WTC11 (cell line): ENCODE data around the gene KCND2. TPM values are rescaled to one million over a fixed set of nuclear protein-coding genes. Genes with fewer than 3 reads are reported as not detected.
"Not testable (repeated sequence)": the region's sequence is repeated elsewhere in the genome, so short reads cannot be mapped to it uniquely, and the experiment has no call there.

Experiments
- ATAC-seq: fragments of 200-7000 bp; cut with Tn5 transposase; 2 replicates; pipeline ENCODE4 v1.10.0; 2021; ENCODE audit warnings: mild to moderate bottlenecking, moderate library complexity
- CTCF ChIA-PET: fragments of 300-600 bp; sonication (Branson Sonifier 250); formaldehyde crosslinking; loops from one replicate; lab custom pipeline; 2021; ENCODE audit warnings: antibody characterized with exemption; lab: Charles Lee
- POLR2A ChIA-PET: fragments of 350-600 bp; sonication (Branson Sonifier 250); formaldehyde crosslinking; loops from one replicate; lab custom pipeline; 2021; ENCODE audit warnings: antibody characterized with exemption; lab: Charles Lee
- DNase-seq: peaks from one replicate; pipeline ENCODE4 v3.0.0; 2021; ENCODE audit warnings: low spot score
- H3K27ac Mint-ChIP-seq: 2 replicates; pipeline ENCODE4 v1.8.0; 2021; ENCODE audit warnings: mixed read lengths
- H3K27me3 Mint-ChIP-seq: 2 replicates; pipeline ENCODE4 v1.8.0; 2021; ENCODE audit warnings: low read depth, mild to moderate bottlenecking, moderate library complexity, mixed read lengths
- H3K36me3 Mint-ChIP-seq: 2 replicates; pipeline ENCODE4 v1.8.0; 2021; ENCODE audit warnings: mixed read lengths
- H3K4me1 Mint-ChIP-seq: 2 replicates; pipeline ENCODE4 v1.8.0; 2022; ENCODE audit warnings: mixed read lengths
- H3K4me3 Mint-ChIP-seq: 2 replicates; pipeline ENCODE4 v1.8.0; 2021; ENCODE audit warnings: mild to moderate bottlenecking, moderate library complexity, mixed read lengths
- H3K9me3 Mint-ChIP-seq: 2 replicates; pipeline ENCODE4 v1.8.0; 2021; ENCODE audit warnings: mixed read lengths
- FOXP1 ChIP-seq: sonication (generic); formaldehyde crosslinking; IDR thresholded peaks from 2 replicates; pipeline ENCODE4 v1.8.0; 2022; ENCODE audit warnings: missing genetic modification reagents, mild to moderate bottlenecking, moderate library complexity, borderline replicate concordance
- GABPB1 ChIP-seq: sonication (generic); formaldehyde crosslinking; IDR thresholded peaks from 2 replicates; pipeline ENCODE4 v1.8.1; 2023; ENCODE audit warnings: mild to moderate bottlenecking, missing genetic modification reagents
- IRF2 ChIP-seq: sonication (generic); formaldehyde crosslinking; IDR thresholded peaks from 2 replicates; pipeline ENCODE4 v1.8.0; 2022; ENCODE audit warnings: low read depth, missing genetic modification reagents, borderline replicate concordance
- JAZF1 ChIP-seq: fragments of 250-450 bp; sonication (Bioruptor Pico); IDR thresholded peaks from 2 replicates; pipeline ENCODE4 v1.9.0; 2021; ENCODE audit warnings: moderate library complexity, mild to moderate bottlenecking, inconsistent platforms
- KAT7 ChIP-seq: sonication (generic); formaldehyde crosslinking; IDR thresholded peaks from 2 replicates; pipeline ENCODE4 v1.8.1; 2023; ENCODE audit warnings: missing genetic modification reagents, mild to moderate bottlenecking, borderline replicate concordance
- NFE2L1 ChIP-seq: sonication (generic); formaldehyde crosslinking; IDR thresholded peaks from 2 replicates; pipeline ENCODE4 v1.8.1; 2023; ENCODE audit warnings: missing genetic modification reagents
- NR1H2 ChIP-seq: sonication (generic); formaldehyde crosslinking; IDR thresholded peaks from 2 replicates; pipeline ENCODE4 v1.9.0; 2021; ENCODE audit warnings: mild to moderate bottlenecking, moderate library complexity, missing genetic modification reagents
- OVOL2 ChIP-seq: fragments of 250-450 bp; sonication (Bioruptor Pico); IDR thresholded peaks from 2 replicates; pipeline ENCODE4 v1.9.0; 2021; ENCODE audit warnings: mild to moderate bottlenecking, borderline replicate concordance
- SMAD4 ChIP-seq: sonication (generic); formaldehyde crosslinking; IDR thresholded peaks from 2 replicates; pipeline ENCODE4 v1.8.0; 2022; ENCODE audit warnings: mild to moderate bottlenecking, missing genetic modification reagents
- SOX15 ChIP-seq: fragments of 250-450 bp; sonication (Bioruptor Pico); IDR thresholded peaks from 2 replicates; pipeline ENCODE4 v1.9.0; 2021; ENCODE audit warnings: mild to moderate bottlenecking
- ZNF423 ChIP-seq: fragments of 250-450 bp; sonication (Bioruptor Pico); IDR thresholded peaks from 2 replicates; pipeline ENCODE4 v2.1.2; 2022; ENCODE audit warnings: mild to moderate bottlenecking, moderate library complexity
- total RNA-seq: library from RNA; stranded (reverse); gene quantifications from 3 replicates; pipeline ENCODE4 v1.2.3, GENCODE V29; 2021
- TF ChIP-seq, protein P1 (sequence below): fragments of 250-450 bp; sonication (Bioruptor Pico); IDR thresholded peaks from 2 replicates; pipeline ENCODE4 v1.9.0; 2021; ENCODE audit warnings: mild to moderate bottlenecking
- TF ChIP-seq, protein P2 (sequence below): sonication (generic); formaldehyde crosslinking; IDR thresholded peaks from 2 replicates; pipeline ENCODE4 v1.8.0; 2022; ENCODE audit warnings: mild to moderate bottlenecking, missing genetic modification reagents
- TF ChIP-seq, protein P3 (sequence below): sonication (generic); formaldehyde crosslinking; conservative IDR thresholded peaks from 2 replicates; pipeline ENCODE4 v1.8.1; 2022; ENCODE audit warnings: mild to moderate bottlenecking, missing genetic modification reagents
- TF ChIP-seq, protein P4 (sequence below): sonication (generic); formaldehyde crosslinking; IDR thresholded peaks from 2 replicates; pipeline ENCODE4 v1.8.1; 2022; ENCODE audit warnings: mild to moderate bottlenecking, moderate library complexity, missing genetic modification reagents
- TF ChIP-seq, protein P5 (sequence below): sonication (generic); formaldehyde crosslinking; IDR thresholded peaks from 2 replicates; pipeline ENCODE4 v1.8.1; 2022; ENCODE audit warnings: mild to moderate bottlenecking, missing genetic modification reagents, moderate library complexity, borderline replicate concordance
- TF ChIP-seq, protein P6 (sequence below): sonication (generic); formaldehyde crosslinking; conservative IDR thresholded peaks from 2 replicates; pipeline ENCODE4 v1.8.1; 2023; ENCODE audit warnings: mild to moderate bottlenecking, low read depth, missing genetic modification reagents, moderate library complexity
- TF ChIP-seq, protein P7 (sequence below): sonication (generic); formaldehyde crosslinking; IDR thresholded peaks from 2 replicates; pipeline ENCODE4 v1.8.1; 2022; ENCODE audit warnings: low read depth, mild to moderate bottlenecking, moderate library complexity, missing genetic modification reagents, borderline replicate concordance

KCND2 gene
- total RNA-seq, 1 experiment from 2014 or later = 4.6 TPM

DNA sequence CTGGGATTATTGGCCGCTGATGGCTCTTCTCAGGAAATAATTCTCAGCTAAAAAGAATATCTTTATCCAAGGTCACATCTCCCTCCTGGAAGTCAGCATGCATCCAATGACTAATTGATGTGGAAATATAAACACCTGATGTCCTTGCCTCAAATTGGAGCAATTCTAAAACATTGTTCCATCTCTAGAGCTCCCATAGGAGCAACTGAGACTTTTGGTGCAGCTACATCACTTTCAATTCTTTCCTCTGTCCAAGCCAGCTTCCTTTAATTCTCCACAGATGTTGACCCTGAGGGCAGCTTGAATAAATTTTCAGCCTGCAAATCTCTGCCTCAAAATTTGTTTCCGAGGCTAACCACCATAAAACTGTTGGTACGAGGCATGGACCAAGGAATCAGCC lies 43.9 kb upstream of the KCND2 start:
- no peaks in the 10 kb centered on the region for H3K27me3 Mint-ChIP-seq
- ChIA-PET POLR2A (no interaction called here), CTCF (no interaction called here)
- no peak for TF ChIP-seq SOX15 (CRISPR knock-in tag)
- no peak for TF ChIP-seq GABPB1 (CRISPR knock-in tag)
- no peak for TF ChIP-seq IRF2 (CRISPR knock-in tag)
- no peak for TF ChIP-seq OVOL2 (CRISPR knock-in tag)
- TF ChIP-seq SMAD4 = no peak
- TF ChIP-seq, protein P1, sequence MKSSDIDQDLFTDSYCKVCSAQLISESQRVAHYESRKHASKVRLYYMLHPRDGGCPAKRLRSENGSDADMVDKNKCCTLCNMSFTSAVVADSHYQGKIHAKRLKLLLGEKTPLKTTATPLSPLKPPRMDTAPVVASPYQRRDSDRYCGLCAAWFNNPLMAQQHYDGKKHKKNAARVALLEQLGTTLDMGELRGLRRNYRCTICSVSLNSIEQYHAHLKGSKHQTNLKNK (CRISPR knock-in tag) = no peak
- TF ChIP-seq, protein P2, sequence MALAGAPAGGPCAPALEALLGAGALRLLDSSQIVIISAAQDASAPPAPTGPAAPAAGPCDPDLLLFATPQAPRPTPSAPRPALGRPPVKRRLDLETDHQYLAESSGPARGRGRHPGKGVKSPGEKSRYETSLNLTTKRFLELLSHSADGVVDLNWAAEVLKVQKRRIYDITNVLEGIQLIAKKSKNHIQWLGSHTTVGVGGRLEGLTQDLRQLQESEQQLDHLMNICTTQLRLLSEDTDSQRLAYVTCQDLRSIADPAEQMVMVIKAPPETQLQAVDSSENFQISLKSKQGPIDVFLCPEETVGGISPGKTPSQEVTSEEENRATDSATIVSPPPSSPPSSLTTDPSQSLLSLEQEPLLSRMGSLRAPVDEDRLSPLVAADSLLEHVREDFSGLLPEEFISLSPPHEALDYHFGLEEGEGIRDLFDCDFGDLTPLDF = no peak
- TF ChIP-seq, protein P3, sequence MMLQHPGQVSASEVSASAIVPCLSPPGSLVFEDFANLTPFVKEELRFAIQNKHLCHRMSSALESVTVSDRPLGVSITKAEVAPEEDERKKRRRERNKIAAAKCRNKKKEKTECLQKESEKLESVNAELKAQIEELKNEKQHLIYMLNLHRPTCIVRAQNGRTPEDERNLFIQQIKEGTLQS (CRISPR knock-in tag) = no peak
- TF ChIP-seq, protein P4, sequence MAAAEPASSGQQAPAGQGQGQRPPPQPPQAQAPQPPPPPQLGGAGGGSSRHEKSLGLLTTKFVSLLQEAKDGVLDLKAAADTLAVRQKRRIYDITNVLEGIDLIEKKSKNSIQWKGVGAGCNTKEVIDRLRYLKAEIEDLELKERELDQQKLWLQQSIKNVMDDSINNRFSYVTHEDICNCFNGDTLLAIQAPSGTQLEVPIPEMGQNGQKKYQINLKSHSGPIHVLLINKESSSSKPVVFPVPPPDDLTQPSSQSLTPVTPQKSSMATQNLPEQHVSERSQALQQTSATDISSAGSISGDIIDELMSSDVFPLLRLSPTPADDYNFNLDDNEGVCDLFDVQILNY = no peak
- DNase-seq (no peak), ATAC-seq (no peak)
- peaks cover 5% of the 10 kb centered on the region for H3K4me1 Mint-ChIP-seq
- no peaks in the 10 kb centered on the region for H3K36me3 Mint-ChIP-seq
- no peak overlapping the region for H3K27ac Mint-ChIP-seq
- peaks cover 4% of the 10 kb centered on the region for H3K9me3 Mint-ChIP-seq
- H3K4me3 Mint-ChIP-seq = no peak overlapping the region

DNA sequence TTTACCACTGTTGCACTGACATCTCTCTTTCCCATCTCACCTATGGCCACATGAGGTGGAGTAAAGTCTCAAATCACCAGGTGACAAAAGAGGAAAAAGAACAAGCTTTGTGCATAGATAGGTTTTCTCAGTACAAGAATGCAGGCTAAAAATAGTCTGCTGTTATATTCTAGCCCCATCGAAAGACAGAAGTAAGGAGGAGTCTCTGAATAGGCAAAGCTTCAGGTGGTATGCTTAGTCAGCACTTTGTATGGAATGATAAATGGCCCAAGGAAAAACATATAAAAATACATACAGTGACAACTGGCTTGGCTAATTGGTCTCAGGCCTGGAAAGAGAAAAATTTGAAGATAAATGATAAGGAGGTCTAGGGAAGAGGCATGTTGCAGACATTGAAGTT lies 39.6 kb upstream of the KCND2 start:
- Mint-ChIP-seq H3K27ac (no peak overlapping the region), H3K4me3 (no peak overlapping the region), H3K4me1 (peaks cover 5% of the 10 kb centered on the region), H3K36me3 (0 out of 2 replicates have a peak, but pooled peaks cover 4% of the 10 kb centered on the region), H3K9me3 (peaks cover 23% of the 10 kb centered on the region), H3K27me3 (no peaks in the 10 kb centered on the region)
- ATAC-seq (no peak), DNase-seq (no peak)
- TF ChIP-seq, protein P5, sequence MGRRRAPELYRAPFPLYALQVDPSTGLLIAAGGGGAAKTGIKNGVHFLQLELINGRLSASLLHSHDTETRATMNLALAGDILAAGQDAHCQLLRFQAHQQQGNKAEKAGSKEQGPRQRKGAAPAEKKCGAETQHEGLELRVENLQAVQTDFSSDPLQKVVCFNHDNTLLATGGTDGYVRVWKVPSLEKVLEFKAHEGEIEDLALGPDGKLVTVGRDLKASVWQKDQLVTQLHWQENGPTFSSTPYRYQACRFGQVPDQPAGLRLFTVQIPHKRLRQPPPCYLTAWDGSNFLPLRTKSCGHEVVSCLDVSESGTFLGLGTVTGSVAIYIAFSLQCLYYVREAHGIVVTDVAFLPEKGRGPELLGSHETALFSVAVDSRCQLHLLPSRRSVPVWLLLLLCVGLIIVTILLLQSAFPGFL (CRISPR knock-in tag) = no peak
- TF ChIP-seq IRF2 (CRISPR knock-in tag) = no peak
- TF ChIP-seq NR1H2 (CRISPR knock-in tag) = no peak
- TF ChIP-seq FOXP1 (CRISPR knock-in tag) = no peak
- TF ChIP-seq, protein P6, sequence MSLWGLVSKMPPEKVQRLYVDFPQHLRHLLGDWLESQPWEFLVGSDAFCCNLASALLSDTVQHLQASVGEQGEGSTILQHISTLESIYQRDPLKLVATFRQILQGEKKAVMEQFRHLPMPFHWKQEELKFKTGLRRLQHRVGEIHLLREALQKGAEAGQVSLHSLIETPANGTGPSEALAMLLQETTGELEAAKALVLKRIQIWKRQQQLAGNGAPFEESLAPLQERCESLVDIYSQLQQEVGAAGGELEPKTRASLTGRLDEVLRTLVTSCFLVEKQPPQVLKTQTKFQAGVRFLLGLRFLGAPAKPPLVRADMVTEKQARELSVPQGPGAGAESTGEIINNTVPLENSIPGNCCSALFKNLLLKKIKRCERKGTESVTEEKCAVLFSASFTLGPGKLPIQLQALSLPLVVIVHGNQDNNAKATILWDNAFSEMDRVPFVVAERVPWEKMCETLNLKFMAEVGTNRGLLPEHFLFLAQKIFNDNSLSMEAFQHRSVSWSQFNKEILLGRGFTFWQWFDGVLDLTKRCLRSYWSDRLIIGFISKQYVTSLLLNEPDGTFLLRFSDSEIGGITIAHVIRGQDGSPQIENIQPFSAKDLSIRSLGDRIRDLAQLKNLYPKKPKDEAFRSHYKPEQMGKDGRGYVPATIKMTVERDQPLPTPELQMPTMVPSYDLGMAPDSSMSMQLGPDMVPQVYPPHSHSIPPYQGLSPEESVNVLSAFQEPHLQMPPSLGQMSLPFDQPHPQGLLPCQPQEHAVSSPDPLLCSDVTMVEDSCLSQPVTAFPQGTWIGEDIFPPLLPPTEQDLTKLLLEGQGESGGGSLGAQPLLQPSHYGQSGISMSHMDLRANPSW (CRISPR knock-in tag) = no peak
- no peak for TF ChIP-seq KAT7 (CRISPR knock-in tag)
- TF ChIP-seq JAZF1 (CRISPR knock-in tag) = no peak
- TF ChIP-seq ZNF423 (CRISPR knock-in tag) = no peak
- TF ChIP-seq, protein P7, sequence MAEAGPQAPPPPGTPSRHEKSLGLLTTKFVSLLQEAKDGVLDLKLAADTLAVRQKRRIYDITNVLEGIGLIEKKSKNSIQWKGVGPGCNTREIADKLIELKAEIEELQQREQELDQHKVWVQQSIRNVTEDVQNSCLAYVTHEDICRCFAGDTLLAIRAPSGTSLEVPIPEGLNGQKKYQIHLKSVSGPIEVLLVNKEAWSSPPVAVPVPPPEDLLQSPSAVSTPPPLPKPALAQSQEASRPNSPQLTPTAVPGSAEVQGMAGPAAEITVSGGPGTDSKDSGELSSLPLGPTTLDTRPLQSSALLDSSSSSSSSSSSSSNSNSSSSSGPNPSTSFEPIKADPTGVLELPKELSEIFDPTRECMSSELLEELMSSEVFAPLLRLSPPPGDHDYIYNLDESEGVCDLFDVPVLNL (CRISPR knock-in tag) = no peak
- no peak for TF ChIP-seq NFE2L1
- ChIA-PET CTCF (no interaction called here), POLR2A (no interaction called here)

DNA sequence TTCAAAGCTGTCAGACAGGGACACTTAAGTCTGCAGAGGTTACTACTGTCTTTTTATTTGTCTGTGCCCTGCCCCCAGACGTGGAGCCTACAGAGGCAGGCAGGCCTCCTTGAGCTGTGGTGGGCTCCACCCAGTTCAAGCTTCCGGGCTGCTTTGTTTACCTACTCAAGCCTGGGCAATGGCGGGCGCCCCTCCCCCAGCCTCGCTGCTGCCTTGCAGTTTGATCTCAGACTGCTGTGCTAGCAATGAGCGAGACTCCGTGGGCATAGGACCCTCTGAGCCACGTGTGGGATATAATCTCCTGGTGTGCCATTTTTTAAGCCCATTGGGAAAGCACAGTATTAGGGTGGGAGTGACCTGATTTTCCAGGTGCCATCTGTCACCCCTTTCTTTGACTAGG lies 32.6 kb upstream of the KCND2 start:
- ATAC-seq, H3K27me3 Mint-ChIP-seq, CTCF ChIA-PET, POLR2A ChIA-PET, DNase-seq, H3K4me3 Mint-ChIP-seq, H3K27ac Mint-ChIP-seq, H3K4me1 Mint-ChIP-seq: not testable (repeated sequence)
- H3K9me3 Mint-ChIP-seq = peaks cover 34% of the 10 kb centered on the region
- H3K36me3 Mint-ChIP-seq = peaks cover 17% of the 10 kb centered on the region
